ES-I3 (cell line): ENCODE results near the gene FOXN3.

Experiments
- H3K36me3 ChIP-seq: 2 replicates; pipeline ENCODE4 v1.6.1; 2013; ENCODE audit warnings: mild to moderate bottlenecking, low read length, control low read depth, moderate library complexity; ENCODE audit not compliant: insufficient read depth
- H3K4me1 ChIP-seq: 2 replicates; pipeline ENCODE4 v1.6.1; 2013; ENCODE audit warnings: mild to moderate bottlenecking, control low read depth, low read length; ENCODE audit not compliant: insufficient read depth
- H3K9ac ChIP-seq: 2 replicates; pipeline ENCODE4 v1.6.1; 2013; ENCODE audit warnings: low read depth, mild to moderate bottlenecking, low read length, moderate library complexity
- H3K9me3 ChIP-seq: 2 replicates; pipeline ENCODE4 v1.6.1; 2013; ENCODE audit warnings: mild to moderate bottlenecking, low read length, moderate library complexity; ENCODE audit not compliant: control insufficient read depth, insufficient read depth

FOXN3 gene

DNA sequence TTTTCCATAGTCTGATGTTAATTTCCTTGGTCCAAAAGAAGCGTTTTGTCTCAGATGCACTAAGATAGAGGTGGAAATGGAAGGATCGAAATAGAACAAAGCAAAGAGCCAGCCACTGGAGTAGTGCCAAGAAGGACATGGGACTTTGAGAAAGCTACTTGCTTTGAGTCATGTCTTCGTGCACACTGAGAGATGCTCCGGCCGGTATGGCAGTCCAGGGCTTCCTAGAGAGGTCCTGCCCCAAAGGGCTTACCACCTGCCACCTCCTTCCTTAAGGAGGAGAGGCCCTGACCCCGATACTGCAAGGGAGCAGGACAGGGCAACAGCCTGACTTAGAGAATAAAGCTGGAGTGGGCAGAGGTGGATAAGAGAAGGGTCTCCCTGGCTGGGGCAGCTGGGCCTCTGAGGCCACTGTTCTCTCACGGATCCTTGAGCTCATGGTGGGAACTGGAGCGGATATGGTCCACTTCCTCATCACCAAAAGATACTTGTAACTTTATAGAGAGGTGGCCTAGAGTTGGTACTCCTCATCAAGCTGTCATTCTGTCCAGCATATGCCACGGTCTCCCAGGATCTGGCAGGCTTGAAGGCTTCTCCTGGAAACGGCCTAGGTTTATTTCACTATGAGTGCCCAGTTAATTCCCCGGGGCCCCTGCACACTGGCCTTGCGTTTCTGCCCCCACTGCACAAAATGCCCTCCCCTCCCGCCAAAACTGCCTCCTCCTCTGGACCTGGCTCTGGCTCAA is 57.4 kb downstream of the FOXN3 start:
- no peaks in the 10 kb centered on the region for H3K4me1 ChIP-seq
- H3K9ac ChIP-seq = no peak overlapping the region
- no peaks in the 10 kb centered on the region for H3K9me3 ChIP-seq
- peaks cover 5% of the 10 kb centered on the region; the same call in 1 of the 2 replicates for H3K36me3 ChIP-seq

DNA sequence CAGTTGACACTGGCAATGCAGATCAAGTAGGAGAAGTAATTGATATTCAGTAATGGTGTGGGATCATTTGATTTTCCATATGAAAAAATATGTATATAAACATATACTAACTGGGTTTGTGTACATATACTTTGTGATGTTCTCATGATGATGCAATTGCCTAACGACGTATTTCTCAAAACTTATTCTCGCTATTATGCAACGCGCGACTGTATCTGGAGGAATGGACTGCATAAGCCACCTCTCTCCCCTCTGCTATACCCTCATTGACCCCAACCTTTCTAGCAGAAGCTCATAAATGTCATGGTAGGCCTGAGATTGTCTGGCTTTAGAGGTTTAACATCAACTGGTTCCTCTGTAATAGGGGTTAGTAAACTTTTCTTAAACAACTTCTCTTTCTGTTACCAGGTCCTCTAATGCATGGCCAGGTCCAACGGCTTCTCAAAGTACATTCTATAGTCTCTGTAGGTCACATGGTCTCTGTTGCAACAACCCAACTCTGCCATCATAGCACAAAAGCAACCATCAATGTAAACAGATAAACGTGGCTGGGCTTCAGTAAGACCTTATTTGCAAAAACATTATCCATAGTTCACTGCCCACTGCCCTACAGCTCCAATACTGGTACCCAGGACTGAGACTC is 59.3 kb downstream of the FOXN3 start:
- H3K9me3 ChIP-seq = no peaks in the 10 kb centered on the region
- peaks cover 11% of the 10 kb centered on the region for H3K4me1 ChIP-seq
- no peak overlapping the region for H3K9ac ChIP-seq
- peaks cover 5% of the 10 kb centered on the region; the same call in 1 of the 2 replicates for H3K36me3 ChIP-seq

DNA sequence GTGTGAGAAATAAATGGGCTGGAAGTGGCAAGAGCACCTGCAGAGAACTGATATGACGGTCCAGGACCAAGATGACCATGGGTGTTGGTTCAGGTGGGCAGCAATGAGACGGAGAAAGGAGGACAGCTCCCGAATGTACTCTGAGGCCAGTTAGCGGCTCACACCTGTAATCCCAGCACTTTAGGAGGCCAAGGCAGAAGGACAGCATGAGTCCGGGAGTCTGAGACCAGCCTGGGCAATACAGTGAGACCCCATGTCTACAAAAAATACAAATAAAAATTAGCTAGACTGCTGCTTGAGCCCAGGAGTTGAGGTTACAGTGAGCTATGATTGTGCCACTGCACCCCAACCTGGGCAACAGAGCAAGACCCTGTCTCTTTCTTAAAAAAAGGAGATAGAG is 60.1 kb downstream of the FOXN3 start:
- Histone ChIP-seq H3K36me3 (peaks cover 5% of the 10 kb centered on the region; the same call in 1 of the 2 replicates), H3K9ac (no peak overlapping the region), H3K9me3 (no peaks in the 10 kb centered on the region), H3K4me1 (peaks cover 20% of the 10 kb centered on the region)

DNA sequence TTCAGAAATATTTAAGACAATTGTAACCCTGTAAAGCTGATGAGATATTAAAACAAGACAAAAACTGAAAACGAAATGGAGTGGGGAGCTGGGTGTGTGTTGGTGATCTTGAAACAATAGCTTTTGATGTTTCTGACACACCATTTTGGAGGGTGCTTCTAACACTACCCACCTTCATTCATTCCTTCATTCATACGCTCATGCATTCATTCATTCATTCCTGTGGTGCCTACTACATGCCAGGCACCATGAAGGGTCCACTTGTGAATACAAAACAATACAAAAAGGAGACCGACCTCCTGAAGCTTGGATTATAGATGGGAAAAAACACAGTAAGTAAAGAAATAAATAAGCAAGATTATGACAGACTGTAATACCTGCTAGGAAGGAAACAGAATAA is 60.5 kb downstream of the FOXN3 start:
- H3K36me3 ChIP-seq = peaks cover 5% of the 10 kb centered on the region; the same call in 1 of the 2 replicates
- H3K9me3 ChIP-seq = no peaks in the 10 kb centered on the region
- H3K9ac ChIP-seq = no peak overlapping the region
- peaks cover 23% of the 10 kb centered on the region for H3K4me1 ChIP-seq

DNA sequence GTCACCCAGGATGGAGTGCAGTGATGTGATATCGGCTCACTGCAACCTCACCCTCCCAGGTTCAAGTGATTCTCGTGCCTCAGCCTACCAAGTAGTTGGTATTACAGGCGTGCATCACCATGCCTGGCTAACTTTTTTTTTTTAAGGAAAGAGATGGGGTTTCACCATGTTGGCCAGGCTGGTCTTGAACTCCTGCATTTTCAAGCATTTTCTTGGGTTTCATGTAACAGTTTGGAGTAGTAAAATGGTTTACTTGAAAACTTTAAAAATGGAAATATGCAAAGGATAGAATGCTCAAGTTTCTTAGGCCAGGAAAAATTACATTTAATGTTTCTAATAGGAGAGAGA is 63.3 kb downstream of the FOXN3 start:
- Histone ChIP-seq H3K4me1 (peaks cover 45% of the 10 kb centered on the region), H3K36me3 (peaks cover 13% of the 10 kb centered on the region; the same call in 1 of the 2 replicates), H3K9ac (no peak overlapping the region), H3K9me3 (no peaks in the 10 kb centered on the region)

DNA sequence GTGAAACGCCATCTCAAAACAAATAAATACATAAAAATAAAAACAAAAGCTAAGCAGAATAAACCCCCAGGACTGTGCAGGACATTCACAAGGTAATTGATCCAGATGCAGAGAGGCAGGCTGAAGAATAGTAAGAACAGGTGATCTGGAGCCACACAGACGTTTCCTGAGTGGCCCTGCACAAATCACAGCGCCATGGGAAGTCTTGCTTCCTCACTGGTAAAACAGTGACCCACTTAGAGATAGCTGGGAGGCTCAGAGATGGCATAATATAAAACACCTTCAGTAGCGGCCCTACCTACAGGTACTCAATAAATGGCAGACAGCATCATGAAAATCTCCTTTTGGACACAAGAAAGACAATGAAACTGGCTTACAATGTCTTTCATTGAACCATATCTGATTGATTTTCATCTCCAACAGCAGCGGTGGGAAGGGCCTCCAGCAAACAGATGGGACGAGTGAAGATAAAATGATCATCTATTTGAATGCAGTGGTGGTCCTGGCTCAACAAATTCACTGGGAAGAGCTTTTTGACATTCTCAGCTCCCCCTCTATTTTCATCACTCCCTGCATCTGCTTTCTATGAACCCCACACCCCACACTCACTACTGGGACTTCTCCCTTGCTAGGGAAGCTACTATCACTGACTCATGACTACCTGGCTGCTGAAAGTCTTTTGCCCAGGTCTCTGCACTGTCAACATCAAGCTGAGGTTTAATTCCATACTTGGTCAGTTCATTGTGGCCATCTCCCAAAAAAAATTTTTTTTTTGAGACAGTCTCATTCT is 63.9 kb downstream of the FOXN3 start:
- peaks cover 50% of the 10 kb centered on the region for H3K4me1 ChIP-seq
- H3K9me3 ChIP-seq = no peaks in the 10 kb centered on the region
- H3K36me3 ChIP-seq = peaks cover 15% of the 10 kb centered on the region; the same call in 1 of the 2 replicates
- H3K9ac ChIP-seq = no peak overlapping the region

DNA sequence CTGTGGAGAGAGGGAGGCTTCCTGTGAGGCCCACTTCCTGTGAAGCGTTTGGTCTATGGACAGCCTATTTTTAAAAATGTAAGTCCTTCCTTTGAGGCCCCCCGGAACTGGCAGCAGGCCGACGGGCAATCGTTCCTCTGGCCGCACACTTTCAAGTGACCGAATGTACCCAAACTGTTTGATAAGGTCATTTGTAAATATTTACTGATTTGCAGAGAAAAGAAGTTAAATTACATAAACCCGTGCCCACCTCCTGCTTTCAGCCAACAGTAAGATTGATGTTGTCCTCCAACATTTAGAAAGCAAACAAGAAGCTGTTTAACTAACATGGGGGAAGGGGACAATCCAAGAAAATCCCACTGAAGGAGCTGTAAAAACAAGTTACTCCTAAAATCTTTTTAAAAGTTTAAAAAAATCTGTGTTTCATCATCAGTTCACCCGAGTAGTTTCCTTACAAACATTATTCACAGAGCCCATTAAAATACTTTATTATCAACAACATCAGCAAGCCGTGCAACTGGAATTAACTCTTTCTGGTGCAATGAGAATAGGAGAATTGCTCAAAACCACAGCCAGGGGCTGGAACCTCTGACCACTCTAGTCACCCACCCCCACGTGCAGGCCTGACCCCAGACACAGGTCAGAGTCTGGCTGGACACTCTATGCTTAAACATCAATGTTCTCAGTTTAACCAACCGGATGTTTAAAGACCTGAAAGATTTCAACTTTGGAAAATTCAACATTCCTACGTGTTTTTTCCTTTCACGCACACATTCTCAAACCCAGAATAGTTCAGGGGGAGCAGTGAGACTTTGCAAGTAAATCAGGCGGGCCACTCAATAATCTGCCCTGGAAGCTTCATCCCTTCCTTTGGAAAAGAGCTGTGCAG is 65.3 kb downstream of the FOXN3 start:
- Histone ChIP-seq H3K36me3 (peaks cover 15% of the 10 kb centered on the region; the same call in 1 of the 2 replicates), H3K4me1 (peaks cover 52% of the 10 kb centered on the region), H3K9ac (peak overlapping the region; percentile 18; the same call in 1 of the 2 replicates), H3K9me3 (no peaks in the 10 kb centered on the region)

DNA sequence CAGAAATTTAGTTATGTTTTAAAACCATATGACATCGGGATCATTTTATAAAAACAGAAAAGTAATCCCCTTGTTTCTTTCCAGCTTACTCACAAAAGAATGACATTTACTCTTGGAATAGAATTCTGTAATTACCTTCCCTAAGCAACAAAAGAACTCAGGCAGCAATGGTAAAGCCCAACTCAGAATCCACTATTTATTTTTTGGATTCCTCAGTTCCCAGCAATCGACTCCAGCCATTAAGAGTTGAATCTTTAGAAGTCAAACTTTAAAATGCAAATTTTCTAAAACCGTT is 65.9 kb downstream of the FOXN3 start:
- Histone ChIP-seq H3K36me3 (peaks cover 15% of the 10 kb centered on the region; the same call in 1 of the 2 replicates), H3K9ac (no peak overlapping the region), H3K9me3 (no peaks in the 10 kb centered on the region), H3K4me1 (peaks cover 52% of the 10 kb centered on the region)

DNA sequence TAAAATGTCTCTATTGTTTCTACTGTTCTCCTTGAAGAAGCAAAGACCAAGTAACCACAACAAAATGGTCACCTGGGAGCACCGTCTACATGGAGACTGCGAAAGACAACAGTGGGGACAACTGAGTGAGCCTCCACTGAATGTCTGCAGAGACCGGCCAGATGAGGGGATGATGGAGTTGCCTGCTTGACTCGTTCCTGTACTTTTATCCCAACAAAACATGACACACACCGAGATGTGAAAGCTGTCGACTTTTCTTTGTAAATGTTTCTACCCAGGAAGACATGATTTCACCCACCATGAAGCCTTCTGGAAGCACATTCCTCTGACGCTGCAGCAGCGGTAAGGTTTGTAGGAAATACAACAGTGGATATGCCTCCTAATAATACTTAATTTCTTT is 66.9 kb downstream of the FOXN3 start:
- Histone ChIP-seq H3K36me3 (peaks cover 15% of the 10 kb centered on the region; the same call in 1 of the 2 replicates), H3K9ac (no peak overlapping the region), H3K9me3 (no peaks in the 10 kb centered on the region), H3K4me1 (peaks cover 52% of the 10 kb centered on the region)

DNA sequence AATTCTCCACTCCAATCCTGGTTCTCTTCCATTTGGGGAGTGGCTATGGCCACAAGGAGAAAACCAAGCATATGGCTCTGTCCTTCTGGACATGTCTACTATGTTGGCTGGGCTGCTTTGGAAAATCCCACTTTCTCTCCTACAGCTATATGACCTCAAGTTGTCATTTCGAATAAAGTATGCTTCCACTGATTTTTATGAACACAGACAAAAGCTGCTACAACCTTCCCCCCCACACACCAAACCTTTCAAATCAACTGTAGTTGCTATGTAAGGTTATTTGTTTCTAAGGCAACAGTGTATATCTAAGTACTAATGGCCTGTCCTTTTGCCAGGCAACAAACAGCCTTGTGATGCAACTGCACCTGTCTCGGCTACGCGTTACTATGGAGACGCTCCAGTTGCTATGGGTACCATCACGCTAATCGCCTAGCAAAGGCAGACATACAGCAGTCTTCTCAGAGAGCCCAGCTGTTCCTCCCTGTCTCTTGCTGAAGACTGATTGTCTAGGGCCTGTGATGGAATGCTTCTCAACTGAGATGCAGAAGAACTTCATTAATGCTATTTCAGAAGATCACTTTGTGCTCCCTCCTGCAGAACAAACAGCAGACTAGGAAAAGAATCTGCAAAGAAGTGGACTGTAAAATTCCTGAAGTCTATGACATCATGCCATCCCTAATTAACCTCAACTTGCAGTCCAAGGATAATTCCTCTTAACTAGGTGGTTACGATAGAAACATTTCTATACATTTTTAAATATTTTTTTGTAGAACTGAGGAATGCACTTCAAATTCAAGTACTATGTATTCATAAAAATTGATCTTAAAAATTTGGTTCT is 67.6 kb downstream of the FOXN3 start:
- H3K9me3 ChIP-seq = no peaks in the 10 kb centered on the region
- peaks cover 15% of the 10 kb centered on the region; the same call in 1 of the 2 replicates for H3K36me3 ChIP-seq
- H3K4me1 ChIP-seq = peaks cover 52% of the 10 kb centered on the region
- no peak overlapping the region for H3K9ac ChIP-seq

DNA sequence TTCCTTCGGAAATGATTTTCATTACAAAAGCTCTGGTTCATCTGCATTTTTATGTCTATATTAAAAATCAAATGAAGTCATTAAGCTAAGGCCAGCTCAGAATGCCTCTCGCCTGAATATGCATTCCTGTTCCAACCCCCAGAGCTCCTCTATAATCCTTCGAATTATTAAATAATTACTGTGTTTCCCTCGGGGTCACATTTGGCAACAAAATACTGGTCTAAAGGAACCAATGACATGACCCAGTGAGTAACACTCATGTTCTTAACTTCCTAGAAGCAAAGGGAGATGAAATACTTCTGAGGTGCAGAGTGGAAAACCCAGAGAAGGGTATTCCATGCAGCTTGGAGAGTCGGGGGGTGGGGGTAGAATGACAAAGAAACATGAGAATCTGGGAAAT is 68.3 kb downstream of the FOXN3 start:
- Histone ChIP-seq H3K9ac (no peak overlapping the region), H3K9me3 (no peaks in the 10 kb centered on the region), H3K36me3 (peaks cover 15% of the 10 kb centered on the region; the same call in 1 of the 2 replicates), H3K4me1 (peaks cover 51% of the 10 kb centered on the region)

DNA sequence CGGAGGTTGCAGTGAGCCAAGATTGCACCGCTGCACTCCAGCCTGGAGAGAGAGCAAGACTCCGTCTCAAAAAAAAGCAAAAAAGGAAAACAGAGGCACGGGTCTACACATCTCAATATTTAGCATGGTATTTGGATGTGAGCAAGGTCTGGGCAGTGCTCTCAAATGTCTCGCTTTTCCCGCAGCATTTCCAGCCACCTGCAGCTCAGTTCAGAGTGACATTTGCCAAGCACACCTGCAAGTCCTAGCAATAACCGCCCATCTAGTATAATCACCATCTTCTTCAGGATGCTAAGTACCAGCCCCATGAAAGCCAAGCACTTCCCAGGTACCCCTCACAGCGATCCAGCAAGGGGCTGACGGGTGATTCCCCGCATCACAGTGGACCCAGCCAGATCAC is 69.1 kb downstream of the FOXN3 start:
- Histone ChIP-seq H3K9ac (no peak overlapping the region), H3K4me1 (peaks cover 47% of the 10 kb centered on the region), H3K9me3 (no peaks in the 10 kb centered on the region), H3K36me3 (peaks cover 15% of the 10 kb centered on the region; the same call in 1 of the 2 replicates)

DNA sequence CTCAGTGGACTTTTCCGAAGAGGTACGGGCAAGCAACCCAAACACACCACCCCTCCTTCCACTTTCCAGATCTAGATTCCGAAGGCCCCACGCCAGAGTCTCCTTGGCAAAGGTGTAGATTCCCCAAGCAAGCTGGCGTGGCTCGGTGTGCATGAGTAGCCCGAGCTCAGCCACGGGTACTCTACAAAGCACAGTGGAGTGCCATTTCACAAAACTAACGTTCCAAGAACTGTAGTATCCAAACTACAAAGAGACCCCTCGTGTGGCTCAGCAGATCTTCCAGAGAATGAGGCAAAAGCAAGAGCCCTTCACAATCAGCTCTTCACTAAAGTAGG is 72.1 kb downstream of the FOXN3 start:
- Histone ChIP-seq H3K9me3 (no peaks in the 10 kb centered on the region), H3K36me3 (peaks cover 11% of the 10 kb centered on the region; the same call in 1 of the 2 replicates), H3K9ac (no peak overlapping the region), H3K4me1 (peaks cover 52% of the 10 kb centered on the region)
